K562 (cell line): Measurements from ENCODE around the gene EML5.

Source experiments
- ERF ChIP-seq: fragments of 450-650 bp; formaldehyde crosslinking; IDR thresholded peaks from 2 replicates; pipeline ENCODE4 v1.4.0; 2020; ENCODE audit warnings: mild to moderate bottlenecking, mixed read lengths
- ETV5 ChIP-seq: sonication (generic); formaldehyde crosslinking; IDR thresholded peaks from 2 replicates; pipeline ENCODE4 v1.4.0; 2020; ENCODE audit warnings: low read depth, mild to moderate bottlenecking, missing genetic modification reagents
- YBX1 ChIP-seq: fragments of 450-650 bp; IDR thresholded peaks from 2 replicates; pipeline ENCODE4 v1.7.1; 2016; ENCODE audit warnings: mild to moderate bottlenecking

- TF ChIP-seq ETV5 (CRISPR knock-in tag) (no peak), ERF (CRISPR knock-in tag) (no peak), YBX1 (no peak)
Observed at GRCh38 chr14:88597601-88598000, 195.2 kb downstream of the EML5 start.
